ENCODE results near the gene CENPN. TPM values are rescaled to one million over a fixed set of nuclear protein-coding genes. Genes with fewer than 3 reads are reported as not detected.

CENPN gene
- total and polyA plus RNA-seq, 2 of the 8 experiments (the other 6 are each of a cell fraction or from before 2014, with no cell fraction given) = 32.8 to 67.0 TPM

GRCh38 chr16:80966617-80967016 lies 40.4 kb upstream of the CENPN start:
- Histone ChIP-seq H2BK20ac (ENCODE audit: low read length) (no peak overlapping the region), H3K18ac (ENCODE audit: extremely low read depth, low read length) (no peak overlapping the region), H3K79me2 (ENCODE audit: control insufficient read depth in 1 of 2, insufficient read depth in 2 of 2, low read length in 2 of 2) (no peaks in the 10 kb centered on the region), H2BK15ac (ENCODE audit: low read length) (no peak overlapping the region), H2BK5ac (ENCODE audit: low read depth, low read length) (no peak overlapping the region), H3K9me3 (ENCODE audit: insufficient read depth in 2 of 2, low read depth in 1 of 2, low read length in 1 of 2) (no peaks in the 10 kb centered on the region), H3K4ac (replicated peaks; ENCODE audit: insufficient read length, low read depth, low read length) (no peak overlapping the region), H3K23ac (ENCODE audit: insufficient read length) (no peak overlapping the region), H3K27ac (ENCODE audit: low read depth, low read length) (no peak overlapping the region), H3K23me2 (ENCODE audit: low read depth, low read length) (no peaks in the 10 kb centered on the region), H4K20me1 (replicated peaks in 1 of 2; ENCODE audit: control insufficient read depth in 1 of 2, insufficient read depth in 2 of 2, low read length in 2 of 2) (peaks cover 0 to 2% of the 10 kb centered on the region in 2 experiments), H3K27me3 (replicated peaks in 1 of 4; ENCODE audit: control insufficient read depth in 3 of 4, extremely low read depth in 1 of 4, insufficient read depth in 3 of 4, low read length in 3 of 4) (no peaks in the 10 kb centered on the region), H4K5ac (ENCODE audit: insufficient read length, low read depth, low read length) (no peak overlapping the region), H3K36me3 (ENCODE audit: control insufficient read depth in 2 of 4, insufficient read depth in 4 of 4, low read length in 3 of 4) (no peaks in the 10 kb centered on the region; a peak in 1 of 8 replicates), H2AFZ (ENCODE audit: low read length) (no peak overlapping the region), H2BK12ac (ENCODE audit: low read depth, low read length) (no peak overlapping the region), H3K4me1 (replicated peaks in 1 of 4; ENCODE audit: control insufficient read depth in 3 of 4, insufficient read depth in 4 of 4, low read length in 3 of 4) (no peaks in the 10 kb centered on the region), H4K8ac (ENCODE audit: extremely low read depth, insufficient read depth, low read length) (no peak overlapping the region), H2AK5ac (ENCODE audit: low read depth, low read length) (no peak overlapping the region), H3K4me3 (ENCODE audit: extremely low read depth in 1 of 4, insufficient read depth in 2 of 4, low read depth in 3 of 4, low read length in 4 of 4) (no peak overlapping the region), H3K79me1 (ENCODE audit: low read depth, low read length) (no peaks in the 10 kb centered on the region), H3K56ac (replicated peaks; ENCODE audit: insufficient read length, low read depth, low read length) (no peak overlapping the region), H4K91ac (replicated peaks; ENCODE audit: insufficient read length, low read length) (no peak overlapping the region), H2BK120ac (replicated peaks; ENCODE audit: low read depth, low read length) (no peak overlapping the region), H3K14ac (ENCODE audit: insufficient read length) (no peak overlapping the region), H3K4me2 (ENCODE audit: insufficient read depth in 1 of 2, low read depth in 2 of 2, low read length in 2 of 2) (no peak overlapping the region), H3K9ac (replicated peaks in 1 of 4; ENCODE audit: extremely low read depth in 1 of 4, low read depth in 3 of 4, low read length in 3 of 4) (no peak overlapping the region)
- DNase-seq (ENCODE audit: low read depth in 1 of 2, low spot score in 2 of 2) (no peak), FAIRE-seq (no peak)
- CTCF ChIA-PET (ENCODE audit: partially characterized antibody) = interaction anchor here (1.1 to 2.7 kb wide), 2 partner anchors 8 to 38 kb away, joined by 3 to 8 read pairs; no protein-coding TSS in a partner anchor
- POLR2A ChIA-PET (ENCODE audit: partially characterized antibody) = no interaction called here
- TF ChIP-seq CHD2 (IDR thresholded peaks at IDR 0.05; ENCODE audit: low read length) (no peak), KDM4A (IDR thresholded peaks at IDR 0.05; ENCODE audit: low read depth, low read length, severe bottlenecking) (no peak), EGR1 (IDR thresholded peaks at IDR 0.05; ENCODE audit: borderline replicate concordance, low read depth, low read length) (no peak), POLR2AphosphoS5 (IDR thresholded peaks at IDR 0.05; ENCODE audit: low read depth, low read length) (no peak), ATF3 (IDR thresholded peaks at IDR 0.05; ENCODE audit: insufficient read depth, low read depth, low read length) (no peak), EZH2 (IDR thresholded peaks at IDR 0.05; ENCODE audit: low read depth, low read length, severe bottlenecking) (no peak)
- 91% methylated on average over 4 of the region's 4 CpGs; no CpG with 5 or more reads in 1 of the 2 experiments for WGBS, 2 experiments (ENCODE audit: extremely low coverage in 1 of 2, insufficient coverage in 1 of 2, insufficient read length in 1 of 2, insufficient replicate concordance in 2 of 2, low coverage in 1 of 2, low lambda C conversion rate in 2 of 2, missing lambda C conversion rate in 1 of 2)
